ENCODE measurements around the gene UBTD1. TPM values are rescaled to one million over a fixed set of nuclear protein-coding genes. Genes with fewer than 3 reads are reported as not detected.

The UBTD1 gene
- total RNA-seq, 4 donors from 2014 or later = 2.9 to 16.2 (median 8.9) TPM

DNA sequence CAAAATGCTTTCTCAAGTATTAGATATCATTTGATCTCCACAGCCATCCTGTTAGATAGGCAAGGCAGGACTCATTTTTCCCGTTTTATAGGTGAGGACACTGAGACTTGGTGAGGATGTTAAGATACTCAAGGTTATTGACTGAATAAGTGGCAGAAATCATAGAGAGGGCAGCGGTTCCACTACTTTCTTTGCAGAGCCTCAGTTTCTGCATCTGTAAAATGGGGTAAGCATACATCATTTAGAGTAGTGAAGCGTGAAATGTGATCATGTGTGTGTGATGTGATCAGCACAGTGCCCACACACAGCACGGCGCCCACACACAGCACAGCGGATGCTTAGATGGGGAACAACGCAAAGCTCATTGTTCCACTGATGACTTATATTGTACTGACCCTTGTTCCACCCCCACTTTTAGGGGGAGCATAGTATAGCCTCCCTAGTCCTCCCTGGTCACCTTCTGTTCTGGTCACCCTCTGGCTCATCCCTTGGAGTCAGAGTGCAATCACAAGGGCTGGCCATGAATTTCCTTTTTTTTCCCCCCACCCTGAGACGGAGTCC, 10.5 kb downstream of the UBTD1 start:
- 63 to 96% methylated on average over 1 to 7 of the region's 8 CpGs for WGBS, 2 donors (ENCODE audit: low coverage in 1 of 2)
- Histone ChIP-seq H3K36me3 (no peaks in the 10 kb centered on the region), H3K4me3 (no peak overlapping the region), H3K4me1 (peaks cover 0 to 24% (median 0%) of the 10 kb centered on the region in 3 donors), H3K27me3 (no peaks in the 10 kb centered on the region), H3K27ac (no peak overlapping the region), H3K9me3 (no peaks in the 10 kb centered on the region)
- ATAC-seq = no peak
- TF ChIP-seq EP300 (IDR thresholded peaks at IDR 0.05) (no peak), POLR2A (IDR thresholded peaks at IDR 0.05) (no peak), POLR2AphosphoS5 (IDR thresholded peaks at IDR 0.05) (no peak)
- TF ChIP-seq, protein P1, sequence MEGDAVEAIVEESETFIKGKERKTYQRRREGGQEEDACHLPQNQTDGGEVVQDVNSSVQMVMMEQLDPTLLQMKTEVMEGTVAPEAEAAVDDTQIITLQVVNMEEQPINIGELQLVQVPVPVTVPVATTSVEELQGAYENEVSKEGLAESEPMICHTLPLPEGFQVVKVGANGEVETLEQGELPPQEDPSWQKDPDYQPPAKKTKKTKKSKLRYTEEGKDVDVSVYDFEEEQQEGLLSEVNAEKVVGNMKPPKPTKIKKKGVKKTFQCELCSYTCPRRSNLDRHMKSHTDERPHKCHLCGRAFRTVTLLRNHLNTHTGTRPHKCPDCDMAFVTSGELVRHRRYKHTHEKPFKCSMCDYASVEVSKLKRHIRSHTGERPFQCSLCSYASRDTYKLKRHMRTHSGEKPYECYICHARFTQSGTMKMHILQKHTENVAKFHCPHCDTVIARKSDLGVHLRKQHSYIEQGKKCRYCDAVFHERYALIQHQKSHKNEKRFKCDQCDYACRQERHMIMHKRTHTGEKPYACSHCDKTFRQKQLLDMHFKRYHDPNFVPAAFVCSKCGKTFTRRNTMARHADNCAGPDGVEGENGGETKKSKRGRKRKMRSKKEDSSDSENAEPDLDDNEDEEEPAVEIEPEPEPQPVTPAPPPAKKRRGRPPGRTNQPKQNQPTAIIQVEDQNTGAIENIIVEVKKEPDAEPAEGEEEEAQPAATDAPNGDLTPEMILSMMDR (IDR thresholded peaks at IDR 0.05) = no peak

DNA sequence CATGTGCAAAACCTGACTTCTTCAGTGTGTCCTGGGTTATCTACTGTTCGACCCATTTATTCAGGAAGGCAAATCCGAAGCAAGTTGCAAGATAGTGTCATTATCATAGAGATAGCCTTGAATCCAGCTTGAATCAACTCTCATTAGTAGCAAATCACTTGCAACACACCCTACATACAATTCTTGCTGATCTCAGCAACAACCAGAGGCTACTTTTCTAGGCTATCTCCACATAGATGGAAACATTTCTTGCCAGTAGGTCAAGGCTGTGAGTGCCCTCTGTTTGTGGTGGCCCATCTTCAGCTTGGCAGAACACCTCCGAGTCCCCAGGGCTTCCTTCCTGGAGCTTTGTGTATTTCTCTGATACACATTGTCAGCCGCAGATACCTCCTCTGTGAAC, 12.0 kb downstream of the UBTD1 start:
- H3K4me3 ChIP-seq = no peak overlapping the region
- peaks cover 0 to 24% (median 0%) of the 10 kb centered on the region in 3 donors for H3K4me1 ChIP-seq
- no peak for ATAC-seq
- WGBS, 2 donors (ENCODE audit: low coverage in 1 of 2) = 81 to 96% methylated on average over 3 to 4 of the region's 4 CpGs
- no peak overlapping the region for H3K27ac ChIP-seq
- no peaks in the 10 kb centered on the region for H3K9me3 ChIP-seq
- H3K27me3 ChIP-seq = no peaks in the 10 kb centered on the region
- H3K36me3 ChIP-seq = no peaks in the 10 kb centered on the region
- TF ChIP-seq, protein P1 (IDR thresholded peaks at IDR 0.05) = no peak
- TF ChIP-seq EP300 (IDR thresholded peaks at IDR 0.05) (no peak), POLR2A (IDR thresholded peaks at IDR 0.05) (no peak), POLR2AphosphoS5 (IDR thresholded peaks at IDR 0.05) (no peak)

DNA sequence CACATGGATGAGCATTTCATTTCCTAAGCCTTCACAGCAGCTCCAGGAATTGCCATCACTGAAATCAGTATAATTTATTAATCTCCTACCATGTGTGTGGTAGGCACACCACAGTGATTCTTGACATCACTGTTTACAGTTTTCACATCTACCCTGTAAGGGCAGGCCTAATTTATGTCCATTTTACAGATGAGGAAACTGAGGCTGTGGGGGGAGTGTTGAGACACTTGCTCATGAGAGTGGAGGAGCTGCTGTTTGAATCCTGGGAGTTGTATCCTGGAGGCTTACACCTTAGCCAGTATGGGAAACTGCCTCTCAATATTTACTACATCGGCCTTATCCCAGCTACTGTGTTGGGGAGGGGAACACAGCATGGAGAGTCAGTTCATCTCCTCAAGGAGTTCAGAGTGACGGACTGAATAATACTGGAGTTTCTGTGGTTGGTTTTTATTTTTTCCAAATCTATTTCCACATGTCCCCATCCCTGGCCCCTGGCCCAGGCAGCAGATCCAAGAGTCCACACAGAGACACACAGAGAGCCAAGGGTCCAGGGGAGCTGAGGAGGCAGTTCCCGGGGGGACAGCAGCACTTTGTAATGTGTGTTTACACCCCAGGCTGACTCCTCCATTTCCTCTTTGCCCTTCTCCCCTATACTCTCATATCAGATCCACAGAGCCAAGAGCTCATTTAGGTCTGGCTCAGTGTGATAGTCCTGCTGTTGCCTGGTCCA, 13.2 kb downstream of the UBTD1 start:
- TF ChIP-seq EP300 (IDR thresholded peaks at IDR 0.05) (no peak), POLR2AphosphoS5 (IDR thresholded peaks at IDR 0.05) (no peak), POLR2A (IDR thresholded peaks at IDR 0.05) (no peak)
- TF ChIP-seq, protein P1 (IDR thresholded peaks at IDR 0.05) = no peak
- no peak overlapping the region for H3K27ac ChIP-seq
- peak; percentile 57 for ATAC-seq
- H3K36me3 ChIP-seq = no peaks in the 10 kb centered on the region
- peaks cover 0 to 26% (median 0%) of the 10 kb centered on the region in 3 donors for H3K4me1 ChIP-seq
- H3K4me3 ChIP-seq = no peak overlapping the region
- WGBS, 2 donors (ENCODE audit: low coverage in 1 of 2) = 40% methylated on average over 1 of the region's 3 CpGs
- no peaks in the 10 kb centered on the region for H3K27me3 ChIP-seq
- H3K9me3 ChIP-seq = no peaks in the 10 kb centered on the region

DNA sequence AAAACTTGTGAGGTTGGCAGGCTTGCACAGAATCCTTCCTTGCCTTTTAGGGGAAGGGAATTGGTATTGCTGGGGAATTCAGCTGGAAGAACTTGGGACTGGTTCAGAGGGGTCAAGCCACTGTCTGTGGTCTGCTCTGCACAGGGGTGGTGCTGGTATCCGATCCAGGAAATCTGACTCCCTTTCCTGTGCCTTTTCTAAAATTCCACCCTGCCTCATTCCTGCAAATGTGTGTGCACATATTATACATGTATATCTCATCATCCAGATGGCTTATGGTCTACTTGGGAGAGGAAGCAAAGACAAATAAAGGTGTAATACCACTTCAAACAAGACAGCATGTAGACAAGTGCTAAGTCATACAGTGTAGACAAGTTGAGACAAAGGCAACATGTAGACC, 14.3 kb downstream of the UBTD1 start:
- no peak for ATAC-seq
- Histone ChIP-seq H3K4me1 (peaks cover 0 to 37% (median 8%) of the 10 kb centered on the region in 3 donors), H3K27ac (no peak overlapping the region), H3K9me3 (no peaks in the 10 kb centered on the region), H3K27me3 (no peaks in the 10 kb centered on the region), H3K4me3 (no peak overlapping the region), H3K36me3 (no peaks in the 10 kb centered on the region)
- no CpG with 5 or more reads among the region's 1 CpG for WGBS, 2 donors (ENCODE audit: low coverage in 1 of 2)
- TF ChIP-seq POLR2AphosphoS5 (IDR thresholded peaks at IDR 0.05) (no peak), EP300 (IDR thresholded peaks at IDR 0.05) (no peak), POLR2A (IDR thresholded peaks at IDR 0.05) (no peak)
- TF ChIP-seq, protein P1 (IDR thresholded peaks at IDR 0.05) = no peak

DNA sequence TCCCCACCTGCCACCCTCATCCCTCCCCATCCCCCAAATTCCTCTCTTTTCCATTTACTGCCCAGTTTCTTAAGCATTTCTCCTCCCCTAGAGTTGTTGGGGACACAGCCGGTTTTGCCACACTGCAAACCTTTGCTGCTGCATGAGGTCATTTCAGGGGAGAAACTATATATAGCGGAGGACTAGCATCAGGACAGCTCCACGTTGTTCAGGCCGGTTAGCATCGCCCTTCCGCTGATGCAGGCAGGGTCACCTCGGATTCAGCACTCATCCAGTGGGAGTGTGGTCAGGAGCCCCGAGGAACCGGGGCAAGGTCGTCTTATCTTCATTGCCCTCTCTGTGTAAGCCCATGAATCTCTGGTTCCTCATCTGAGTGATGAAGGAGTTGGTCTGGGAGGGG, 15.6 kb downstream of the UBTD1 start:
- TF ChIP-seq POLR2A (IDR thresholded peaks at IDR 0.05) = no peak
- TF ChIP-seq POLR2AphosphoS5 (IDR thresholded peaks at IDR 0.05) = no peak
- TF ChIP-seq EP300 (IDR thresholded peaks at IDR 0.05) = no peak
- TF ChIP-seq, protein P1 (IDR thresholded peaks at IDR 0.05) = no peak
- WGBS, 2 donors (ENCODE audit: low coverage in 1 of 2) = 74 to 100% methylated on average over 1 to 7 of the region's 10 CpGs
- Histone ChIP-seq H3K9me3 (no peaks in the 10 kb centered on the region), H3K27me3 (no peaks in the 10 kb centered on the region), H3K27ac (no peak overlapping the region), H3K4me3 (no peak overlapping the region), H3K4me1 (peaks cover 0 to 45% (median 15%) of the 10 kb centered on the region in 3 donors), H3K36me3 (no peaks in the 10 kb centered on the region)
- no peak for ATAC-seq
